Naive thymus-derived CD8-positive, alpha-beta T cell (primary cell): Measurements from ENCODE around the gene CX3CR1. TPM values are rescaled to one million over a fixed set of nuclear protein-coding genes. Genes with fewer than 3 reads are reported as not detected.

ENCODE experiments used
- ATAC-seq, 2 donors: fragments of 150-1000 bp; cut with Tn5 transposase in 1 of 2; sonication (Bioruptor Pico), chemical (Tn5 transposase) in 1 of 2; 1 replicate in 1 of 2; 2 replicates in 1 of 2; pipeline ENCODE4 v1.10.0; 2021; ENCODE audit warnings: mild to moderate bottlenecking in 2 of 2, moderate library complexity in 2 of 2
- POLR2A ChIA-PET: fragments of 350-600 bp; sonication (Branson Sonifier 250); formaldehyde crosslinking; loops from one replicate; lab custom pipeline; 2021; ENCODE audit warnings: antibody characterized with exemption; lab: Charles Lee
- DNase-seq, 10 donors: peaks; one replicate each; pipeline versions ENCODE4 v3.0.0 to v3.0.0-alpha.2; 2020 to 2022
- H3K27ac Mint-ChIP-seq, 10 donors: one replicate each; pipeline ENCODE4 v1.8.0; 2020 to 2022; ENCODE audit warnings: mild to moderate bottlenecking in 10 of 10, mixed read lengths in 10 of 10, moderate library complexity in 4 of 10, inconsistent platforms in 1 of 10
- H3K27me3 Mint-ChIP-seq, 5 donors: one replicate each; pipeline ENCODE4 v1.8.0; 2021 to 2022; ENCODE audit warnings: mixed read lengths in 5 of 5
- H3K36me3 Mint-ChIP-seq, 3 donors: one replicate each; pipeline ENCODE4 v1.8.0; 2020 to 2022; ENCODE audit warnings: mixed read lengths in 3 of 3, mild to moderate bottlenecking in 2 of 3, inconsistent platforms in 1 of 3
- H3K4me1 Mint-ChIP-seq, 4 donors: one replicate each; pipeline ENCODE4 v1.8.0; 2021 to 2022; ENCODE audit warnings: mixed read lengths in 4 of 4
- H3K4me3 Mint-ChIP-seq, 10 donors: one replicate each; pipeline ENCODE4 v1.8.0; 2020 to 2022; ENCODE audit warnings: mild to moderate bottlenecking in 10 of 10, mixed read lengths in 10 of 10, moderate library complexity in 6 of 10, inconsistent platforms in 1 of 10
- H3K9me3 Mint-ChIP-seq, 9 donors: one replicate each; pipeline ENCODE4 v1.8.0; 2020 to 2022; ENCODE audit warnings: mixed read lengths in 9 of 9, mild to moderate bottlenecking in 3 of 9, inconsistent platforms in 1 of 9, moderate library complexity in 1 of 9
- polyA plus RNA-seq, 3 donors: library from polyadenylated mRNA; unstranded; fragments of 300-500 nt; fragmentation: Illumina TruSeq; gene quantifications; one replicate each; pipeline ENCODE4 v1.2.3, GENCODE V29; 2021
- total RNA-seq, 8 experiments: library from RNA in 2 of 8; stranded (reverse) in 2 of 8; gene quantifications; one replicate each; pipeline ENCODE4 v1.2.3 and lab custom pipeline; 2021 to 2026

The CX3CR1 gene
- total and polyA plus RNA-seq, 5 experiments from 2014 or later: 0.66 to 61.8 (median 2.8) TPM

DNA sequence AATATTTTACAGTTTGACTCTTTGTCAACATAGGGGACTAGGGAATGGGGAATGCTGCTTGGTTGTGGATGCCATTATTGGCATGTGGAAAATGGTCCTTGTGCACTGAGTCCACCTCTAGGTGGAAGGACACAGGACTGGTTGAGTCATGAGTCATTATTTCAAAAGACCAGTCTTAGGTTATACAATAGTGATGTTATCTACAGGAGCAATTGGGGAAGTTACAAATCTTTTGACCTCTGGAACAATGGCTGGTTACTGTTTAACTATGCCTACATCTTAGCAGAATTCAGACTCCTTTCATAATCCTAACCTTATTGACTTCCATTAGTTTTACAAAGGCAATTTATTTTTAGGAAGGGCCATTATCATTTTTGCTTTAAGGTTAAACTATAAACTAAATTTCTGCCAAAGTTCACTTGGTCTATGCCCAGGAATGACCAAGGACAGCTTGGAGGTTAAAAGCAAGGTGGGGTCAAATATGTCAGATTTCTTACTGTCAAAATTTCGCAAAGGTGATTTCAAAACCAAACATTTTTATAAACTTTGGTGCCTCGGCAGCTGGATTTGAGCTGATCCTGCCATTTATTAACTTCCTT lies 37.8 kb upstream of the CX3CR1 start:
- H3K4me3 Mint-ChIP-seq: no peak overlapping the region
- peaks cover 0 to 10% (median 8%) of the 10 kb centered on the region in 3 donors for H3K36me3 Mint-ChIP-seq
- H3K9me3 Mint-ChIP-seq: peaks cover 0 to 22% (median 7%) of the 10 kb centered on the region in 9 donors
- H3K27me3 Mint-ChIP-seq: peaks cover 0 to 6% (median 0%) of the 10 kb centered on the region in 5 donors
- H3K27ac Mint-ChIP-seq: no peak overlapping the region
- POLR2A ChIA-PET: no interaction called here
- DNase-seq (no peak), ATAC-seq (no peak)
- peaks cover 1 to 4% (median 2%) of the 10 kb centered on the region in 4 donors for H3K4me1 Mint-ChIP-seq

DNA sequence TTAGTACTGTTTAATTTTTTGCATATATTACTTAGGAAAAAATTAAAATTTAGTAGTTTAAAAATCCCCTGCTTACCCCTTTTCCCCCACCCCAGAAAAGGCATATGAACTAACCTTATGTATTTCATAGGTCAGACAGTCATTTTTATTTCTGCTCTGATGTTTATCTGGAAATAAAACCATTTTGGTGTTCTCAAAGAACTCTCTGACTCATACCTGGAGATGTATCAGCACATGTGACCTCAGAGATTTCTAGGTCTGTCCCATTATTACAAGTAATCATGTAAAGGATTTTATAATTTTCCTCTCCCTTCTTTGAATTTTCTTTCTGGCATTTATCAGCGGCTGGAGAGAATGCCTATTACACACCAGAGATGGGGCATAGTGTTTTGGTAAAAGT lies 35.6 kb upstream of the CX3CR1 start:
- peaks cover 0 to 11% (median 10%) of the 10 kb centered on the region in 3 donors for H3K36me3 Mint-ChIP-seq
- peak overlapping the region in 1 of 10 donors; percentile 20 for H3K27ac Mint-ChIP-seq
- H3K27me3 Mint-ChIP-seq: peaks cover 0 to 3% (median 0%) of the 10 kb centered on the region in 5 donors
- POLR2A ChIA-PET: no interaction called here
- H3K4me3 Mint-ChIP-seq: no peak overlapping the region
- H3K9me3 Mint-ChIP-seq: peaks cover 0 to 29% (median 9%) of the 10 kb centered on the region in 9 donors
- H3K4me1 Mint-ChIP-seq: peaks cover 0 to 2% (median 0%) of the 10 kb centered on the region in 4 donors
- no peak for ATAC-seq
- DNase-seq: no peak

DNA sequence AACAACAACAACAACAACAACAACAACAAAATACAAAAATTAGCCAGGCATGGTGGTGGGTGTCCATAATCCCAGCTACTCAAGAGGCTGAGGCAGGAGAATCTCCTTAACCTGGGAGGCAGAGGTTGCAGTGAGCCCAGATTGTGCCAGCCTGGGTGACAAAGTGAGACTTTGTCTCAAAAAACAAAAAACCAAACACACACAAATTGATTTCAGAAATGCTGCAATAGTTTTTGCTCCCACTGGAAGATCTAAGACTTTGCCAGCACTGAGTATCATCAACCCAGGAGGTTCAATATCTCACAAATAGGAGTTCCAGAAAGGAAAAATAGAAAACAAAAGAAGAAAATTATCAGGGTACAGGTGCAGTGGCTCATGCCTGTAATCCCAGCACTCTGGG lies 33.5 kb upstream of the CX3CR1 start:
- no peak for ATAC-seq
- Mint-ChIP-seq H3K27ac (no peak overlapping the region), H3K4me3 (no peak overlapping the region), H3K9me3 (peaks cover 0 to 29% (median 9%) of the 10 kb centered on the region in 9 donors), H3K27me3 (peaks cover 0 to 8% (median 0%) of the 10 kb centered on the region in 5 donors), H3K36me3 (peaks cover 0 to 11% (median 10%) of the 10 kb centered on the region in 3 donors), H3K4me1 (peaks cover 0 to 1% (median 0%) of the 10 kb centered on the region in 4 donors)
- POLR2A ChIA-PET: no interaction called here
- no peak for DNase-seq

DNA sequence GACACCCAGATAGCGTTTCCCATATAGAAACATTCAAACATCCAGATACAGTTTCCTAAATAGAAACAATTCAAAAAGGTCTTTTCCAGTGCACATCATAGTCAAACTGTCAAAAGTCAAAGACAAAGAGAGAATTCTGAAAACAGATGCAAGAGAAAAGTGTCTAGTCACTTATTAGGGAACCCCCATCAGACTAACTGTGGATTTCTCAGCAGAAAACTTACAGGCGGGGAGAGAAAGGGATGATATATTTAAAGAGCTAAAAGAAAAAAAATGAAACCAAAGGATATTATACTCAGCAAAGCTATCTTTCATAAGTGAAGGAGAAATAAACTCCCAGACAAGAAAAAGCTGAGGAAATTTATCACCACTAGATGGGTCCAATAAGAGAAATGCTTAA lies 22.3 kb upstream of the CX3CR1 start:
- Mint-ChIP-seq H3K27me3 (peaks cover 0 to 28% (median 0%) of the 10 kb centered on the region in 5 donors), H3K9me3 (peaks cover 12 to 72% (median 46%) of the 10 kb centered on the region in 9 donors), H3K36me3 (peaks cover 5 to 54% (median 42%) of the 10 kb centered on the region in 3 donors), H3K4me3 (no peak overlapping the region), H3K4me1 (peaks cover 0 to 5% (median 0%) of the 10 kb centered on the region in 4 donors), H3K27ac (no peak overlapping the region)
- DNase-seq: no peak
- POLR2A ChIA-PET: no interaction called here
- no peak for ATAC-seq

DNA sequence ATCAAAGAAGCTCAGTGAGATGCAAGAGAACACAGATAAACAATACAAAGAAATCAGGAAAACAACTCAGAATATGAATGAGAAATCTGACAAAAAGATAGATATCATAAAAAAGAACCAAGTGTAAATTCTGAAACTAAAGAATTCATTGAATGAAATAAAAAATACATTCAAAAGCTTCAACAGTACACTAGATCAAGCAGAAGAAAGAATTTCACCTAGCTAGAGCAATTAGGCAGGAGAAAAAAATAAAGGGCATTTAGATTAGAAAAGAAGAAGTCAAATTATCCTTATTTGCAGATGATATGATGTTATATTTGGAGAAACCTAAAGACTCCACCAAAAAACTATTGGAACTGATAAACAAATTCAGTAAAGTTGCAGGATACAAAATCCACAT lies 19.4 kb upstream of the CX3CR1 start:
- Mint-ChIP-seq H3K36me3 (peaks cover 5 to 38% (median 37%) of the 10 kb centered on the region in 3 donors), H3K9me3 (peaks cover 12 to 55% (median 40%) of the 10 kb centered on the region in 9 donors), H3K4me1 (peaks cover 13 to 29% (median 18%) of the 10 kb centered on the region in 4 donors), H3K27me3 (peaks cover 0 to 20% (median 0%) of the 10 kb centered on the region in 5 donors), H3K27ac (peak overlapping the region in 1 of 10 donors; percentile 26), H3K4me3 (no peak overlapping the region)
- DNase-seq: no peak
- no peak for ATAC-seq
- POLR2A ChIA-PET: no interaction called here

DNA sequence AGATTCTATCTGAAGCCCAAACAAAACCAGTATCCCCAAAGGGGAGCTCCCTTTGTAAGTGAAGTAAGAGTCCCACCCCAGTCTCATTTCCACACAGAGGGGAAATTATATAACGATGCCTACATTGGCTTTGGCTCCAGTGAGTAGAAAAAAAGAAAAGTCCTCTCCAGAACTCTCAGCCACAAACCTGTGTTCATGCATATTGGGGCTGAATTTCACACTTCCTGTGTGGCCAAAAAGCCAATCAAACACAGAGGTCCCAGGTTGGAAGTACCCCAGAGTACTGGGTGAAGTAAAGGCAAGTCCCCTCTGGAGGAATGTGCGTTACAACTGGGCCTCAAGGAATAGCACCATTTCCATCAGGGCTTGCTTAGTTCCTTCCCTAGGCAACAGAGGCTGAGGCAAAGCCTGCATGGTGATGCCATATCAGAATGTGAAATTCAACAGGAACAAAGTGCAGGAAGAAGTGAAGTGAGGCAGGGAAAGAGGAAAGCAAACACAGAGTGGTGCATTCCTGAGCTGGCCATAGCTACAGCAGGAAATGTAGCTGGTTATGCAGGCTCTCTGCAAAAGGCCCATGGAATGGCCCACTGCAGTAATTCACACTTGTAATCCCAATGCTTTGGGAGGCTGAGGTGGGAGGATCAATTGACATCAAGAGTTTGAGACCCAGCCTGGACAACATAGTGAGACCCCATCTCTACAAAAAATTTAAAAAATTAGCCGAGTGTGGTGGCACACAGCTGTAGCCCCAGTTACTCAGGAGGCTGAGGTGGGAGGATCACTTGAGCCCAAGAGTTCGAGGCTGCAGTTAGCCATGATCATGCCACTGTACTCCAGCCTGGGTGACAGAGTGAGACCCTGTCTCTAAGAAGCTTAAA lies 16.6 kb upstream of the CX3CR1 start:
- Mint-ChIP-seq H3K4me1 (peaks cover 22 to 54% (median 32%) of the 10 kb centered on the region in 4 donors), H3K27me3 (peaks cover 0 to 13% (median 0%) of the 10 kb centered on the region in 5 donors), H3K9me3 (peaks cover 12 to 32% (median 24%) of the 10 kb centered on the region in 9 donors), H3K36me3 (peaks cover 0 to 25% (median 23%) of the 10 kb centered on the region in 3 donors), H3K4me3 (peak overlapping the region in 2 of 10 donors; percentile 13 to 44), H3K27ac (peak overlapping the region in 7 of 10 donors; percentile 59 to 97 (median 93))
- POLR2A ChIA-PET: no interaction called here
- ATAC-seq (no peak), DNase-seq (no peak)

DNA sequence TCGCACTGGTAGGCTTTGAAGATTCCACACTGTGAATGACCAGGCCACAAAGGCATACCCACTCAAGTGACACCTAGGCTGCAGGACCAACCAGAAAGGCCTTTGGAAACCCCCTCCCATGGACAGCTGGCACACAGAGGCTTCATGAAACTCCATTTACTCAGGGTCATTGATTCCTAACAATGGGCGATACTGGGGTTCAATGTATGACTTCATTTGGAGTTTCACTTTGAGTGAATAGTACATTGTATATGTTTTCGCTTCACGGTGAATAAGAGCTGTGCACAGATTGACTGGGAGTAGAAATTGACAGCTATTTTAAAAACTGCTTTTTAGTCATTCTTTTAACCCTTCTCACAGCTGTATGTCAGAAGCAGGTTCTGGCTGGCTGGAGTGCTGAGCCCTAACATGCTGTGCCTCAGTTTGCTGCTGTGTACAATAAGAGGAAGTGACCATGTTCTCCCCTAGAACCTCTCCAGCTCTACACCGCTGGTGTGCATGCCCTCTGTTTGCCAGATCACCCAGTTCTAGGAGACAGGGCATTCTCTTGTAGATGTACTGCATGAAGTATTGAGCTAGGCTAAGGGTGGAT lies 15.4 kb upstream of the CX3CR1 start:
- POLR2A ChIA-PET: interaction anchor here (0.8 to 1.1 kb wide), 2 partner anchors 9 to 112 kb away, joined by 3 to 4 read pairs; no protein-coding TSS in a partner anchor
- Mint-ChIP-seq H3K27ac (peak overlapping the region; percentile 87 to 97 (median 94)), H3K4me3 (peak overlapping the region in 5 of 10 donors; percentile 35 to 63 (median 52)), H3K36me3 (peaks cover 0 to 16% (median 15%) of the 10 kb centered on the region in 3 donors), H3K9me3 (peaks cover 4 to 22% (median 16%) of the 10 kb centered on the region in 9 donors), H3K27me3 (peaks cover 0 to 7% (median 0%) of the 10 kb centered on the region in 5 donors), H3K4me1 (peaks cover 22 to 54% (median 34%) of the 10 kb centered on the region in 4 donors)
- ATAC-seq: no peak
- DNase-seq: no peak

DNA sequence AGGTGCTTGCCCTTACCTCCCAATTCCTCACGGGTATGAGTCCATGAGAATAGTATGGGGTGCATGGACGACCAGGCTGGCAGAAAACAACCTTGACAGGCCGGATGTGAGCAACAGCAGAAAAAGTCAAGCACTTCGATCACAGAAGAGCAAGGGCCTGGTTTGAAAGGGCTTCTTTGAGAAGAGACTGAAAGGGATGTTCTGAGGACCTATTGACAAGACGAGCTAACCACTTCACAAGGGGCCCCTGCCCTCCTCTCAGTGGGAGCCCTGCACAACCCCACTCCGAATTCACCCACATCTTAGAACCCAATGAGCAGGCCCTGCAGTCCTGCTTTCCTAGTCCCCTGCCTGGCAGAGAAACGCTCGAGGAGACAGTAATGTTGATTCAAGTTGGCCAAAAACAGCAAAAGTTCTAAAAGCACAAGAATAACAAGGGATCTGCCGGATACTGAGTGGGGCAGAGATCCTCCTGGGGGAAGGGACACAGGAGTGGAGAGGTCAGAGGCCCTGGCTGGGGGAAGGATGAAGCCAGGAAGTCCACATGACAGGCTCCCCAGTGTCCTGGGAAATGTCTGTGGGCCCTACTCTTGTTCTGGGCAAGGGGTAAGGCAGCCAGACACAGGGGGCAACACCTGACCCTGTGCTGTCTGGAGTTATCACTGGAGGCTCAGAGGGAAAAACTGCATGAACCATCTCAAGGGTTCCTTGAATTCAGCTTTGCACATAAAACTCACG lies 14.8 kb upstream of the CX3CR1 start:
- ATAC-seq: peak; percentile 83 to 85
- H3K9me3 Mint-ChIP-seq: peaks cover 3 to 15% (median 9%) of the 10 kb centered on the region in 9 donors
- H3K27ac Mint-ChIP-seq: peak overlapping the region; percentile 87 to 97 (median 94)
- H3K27me3 Mint-ChIP-seq: peaks cover 0 to 1% (median 0%) of the 10 kb centered on the region in 5 donors
- POLR2A ChIA-PET: interaction anchor here (0.6 to 1.1 kb wide), 4 partner anchors 8 to 244 kb away, joined by 3 to 5 read pairs (median 4); no protein-coding TSS in a partner anchor
- DNase-seq: peak in 5 of 10 donors; percentile 11 to 63 (median 45)
- H3K4me1 Mint-ChIP-seq: peaks cover 22 to 58% (median 37%) of the 10 kb centered on the region in 4 donors
- H3K36me3 Mint-ChIP-seq: peaks cover 0 to 10% (median 9%) of the 10 kb centered on the region in 3 donors
- peak overlapping the region; percentile 21 to 64 (median 51) for H3K4me3 Mint-ChIP-seq

DNA sequence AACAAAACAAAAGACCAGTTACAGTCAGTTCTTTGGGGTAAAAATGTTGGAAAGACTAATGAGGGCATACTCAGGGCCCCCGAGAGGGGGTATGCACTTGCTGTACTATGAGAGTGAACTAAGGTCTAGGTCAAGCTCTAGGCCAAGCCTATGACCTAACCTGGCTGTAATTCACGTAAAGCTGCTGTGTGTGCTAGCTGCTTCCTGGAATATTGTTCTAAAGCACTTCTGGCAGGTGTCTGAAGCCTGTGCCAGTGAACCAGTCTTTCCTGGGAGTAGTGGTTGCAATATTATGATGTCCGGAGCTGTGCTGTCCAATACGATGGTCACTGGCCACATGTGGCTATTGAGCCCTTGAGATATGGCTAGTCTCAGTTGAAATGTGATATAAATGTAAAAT lies 13.1 kb upstream of the CX3CR1 start:
- H3K9me3 Mint-ChIP-seq: peaks cover 0 to 5% (median 0%) of the 10 kb centered on the region in 9 donors
- H3K36me3 Mint-ChIP-seq: no peaks in the 10 kb centered on the region
- ATAC-seq: no peak
- POLR2A ChIA-PET: interaction anchor here (0.8 to 1.3 kb wide), 3 partner anchors 13 to 169 kb away, joined by 4 to 5 read pairs (median 4); partner anchors contain the start of gene CX3CR1
- no peak overlapping the region for H3K4me3 Mint-ChIP-seq
- H3K4me1 Mint-ChIP-seq: peaks cover 25 to 70% (median 47%) of the 10 kb centered on the region in 4 donors
- H3K27ac Mint-ChIP-seq: peak overlapping the region in 8 of 10 donors; percentile 21 to 97 (median 58)
- no peak for DNase-seq
- H3K27me3 Mint-ChIP-seq: peaks cover 0 to 1% (median 0%) of the 10 kb centered on the region in 5 donors

DNA sequence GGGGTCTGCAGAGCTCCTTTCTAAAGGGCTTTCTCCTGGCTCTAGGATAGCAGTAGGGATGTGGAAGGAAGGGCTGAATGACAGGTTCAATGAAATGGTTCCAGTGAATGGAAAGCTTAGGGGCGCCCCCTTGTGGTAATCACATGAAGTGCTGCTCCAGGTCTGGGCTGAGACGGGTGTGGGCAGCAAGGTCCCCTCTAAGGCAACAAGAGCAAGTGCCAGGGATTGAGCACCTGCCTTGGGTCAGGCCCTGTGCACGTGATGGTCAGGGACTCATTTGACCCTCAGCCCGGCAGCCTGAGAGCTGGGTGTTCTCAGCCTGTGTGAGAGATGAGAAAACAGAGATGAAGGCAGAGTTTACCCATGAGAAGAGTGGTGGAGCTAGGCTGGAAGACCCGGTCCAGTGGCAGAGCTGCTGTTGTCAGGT lies 12.1 kb upstream of the CX3CR1 start:
- Mint-ChIP-seq H3K9me3 (peaks cover 0 to 2% (median 0%) of the 10 kb centered on the region in 9 donors), H3K36me3 (no peaks in the 10 kb centered on the region), H3K27ac (peak overlapping the region in 8 of 10 donors; percentile 20 to 92 (median 80)), H3K4me1 (peaks cover 25 to 66% (median 50%) of the 10 kb centered on the region in 4 donors), H3K27me3 (peaks cover 0 to 1% (median 0%) of the 10 kb centered on the region in 5 donors), H3K4me3 (peak overlapping the region in 1 of 10 donors; percentile 56)
- peak; percentile 46 to 82 (median 67) for DNase-seq
- POLR2A ChIA-PET: interaction anchor here (0.6 to 1.3 kb wide), 3 partner anchors 102 to 165 kb away, joined by 3 to 4 read pairs (median 3); partner anchors contain the start of gene RPSA
- peak; percentile 32 to 40 for ATAC-seq

DNA sequence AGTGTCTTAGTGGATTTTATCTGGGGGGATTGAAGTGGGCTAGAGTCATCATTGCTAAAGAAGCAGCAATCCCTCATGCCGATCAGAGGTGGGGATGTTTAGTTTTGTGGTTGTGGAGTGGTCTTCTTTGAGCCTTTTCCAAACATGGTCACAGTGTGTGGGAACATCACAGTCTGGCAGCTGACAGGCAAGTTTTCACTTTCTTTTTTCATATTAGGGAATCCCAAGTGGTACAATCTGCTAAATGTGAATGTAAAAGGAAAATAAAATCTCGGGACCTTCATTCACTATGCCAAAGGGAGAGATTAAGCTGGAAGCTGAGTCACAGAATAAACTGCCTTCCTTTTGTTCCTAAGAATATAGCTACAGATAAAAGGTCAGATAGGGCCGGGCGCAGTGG lies 10.4 kb upstream of the CX3CR1 start:
- DNase-seq (no peak), ATAC-seq (no peak)
- no peaks in the 10 kb centered on the region for H3K27me3 Mint-ChIP-seq
- H3K9me3 Mint-ChIP-seq: no peaks in the 10 kb centered on the region
- H3K27ac Mint-ChIP-seq: peak overlapping the region in 7 of 10 donors; percentile 9 to 50 (median 27)
- peaks cover 19 to 55% (median 40%) of the 10 kb centered on the region in 4 donors for H3K4me1 Mint-ChIP-seq
- POLR2A ChIA-PET: no interaction called here
- H3K36me3 Mint-ChIP-seq: no peaks in the 10 kb centered on the region
- no peak overlapping the region for H3K4me3 Mint-ChIP-seq
